HepG2 (cell line): ENCODE measurements around the gene RAC2. TPM values are rescaled to one million over a fixed set of nuclear protein-coding genes. Genes with fewer than 3 reads are reported as not detected.
A peak's percentile ranks its signal among the peaks of the same experiment; 100 is the strongest.

Experiments
- ATAC-seq: fragments of 200-7000 bp; cut with Tn5 transposase; 3 replicates; pipeline ENCODE4 v1.9.1; 2020; ENCODE audit warnings: mild to moderate bottlenecking, moderate library complexity
- BruUV-seq: library from RNA; stranded (reverse); fragments of 400-500 nt; replicated peaks from 2 replicates; lab custom pipeline; 2021; lab: Mats Ljungman, UMichigan
- CTCF ChIA-PET: fragments of 300-600 bp; formaldehyde crosslinking; extraction: SDS; loops from one replicate; lab custom pipeline; 2021; ENCODE audit warnings: low total read pairs, inconsistent platforms, low intra/inter-chr PET ratio; lab: Yijun Ruan, JAX
- POLR2A ChIA-PET: fragments of 350-600 bp; sonication (Branson Sonifier 250); formaldehyde crosslinking; loops from one replicate; lab custom pipeline; 2020; ENCODE audit warnings: antibody characterized with exemption, inconsistent platforms; lab: Yijun Ruan, JAX
- DNase-seq: peaks from one replicate; pipeline ENCODE4 v3.0.0-alpha.2; 2015; ENCODE audit warnings: low spot score
- FAIRE-seq: peaks from 3 replicates; lab custom pipeline; 2011; peaks lifted over from hg19 to GRCh38; lab: Jason Lieb, UNC
- H2AFZ ChIP-seq: one replicate; pipeline ENCODE4 v1.6.1; 2011; ENCODE audit warnings: low read length, inconsistent platforms
- H3K27ac ChIP-seq: fragments of 300-600 bp; 3 replicates; pipeline ENCODE4 v1.8.0; 2011; ENCODE audit warnings: mixed run types, mild to moderate bottlenecking, mixed read lengths, low read length, inconsistent platforms; ENCODE audit not compliant: insufficient read depth; ENCODE audit errors: extremely low read length
- H3K27me3 ChIP-seq, 2 experiments: fragments of 200-600 bp in 1 of 2; 2 replicates in 1 of 2; 3 replicates in 1 of 2; pipeline versions ENCODE4 v1.6.0 to v1.8.0; 2011; ENCODE audit warnings: low read length in 2 of 2, mild to moderate bottlenecking in 2 of 2, moderate library complexity in 2 of 2, inconsistent platforms in 1 of 2; ENCODE audit not compliant: insufficient read depth in 2 of 2, control insufficient read depth in 1 of 2
- H3K36me3 ChIP-seq, 2 experiments: fragments of 200-600 bp in 1 of 2; replicated peaks in 1 of 2; 2 replicates in 1 of 2; 3 replicates in 1 of 2; pipeline versions ENCODE4 v1.5.1 to v1.8.0; 2011; ENCODE audit warnings: low read length in 2 of 2, inconsistent platforms in 1 of 2; ENCODE audit not compliant: insufficient read depth in 2 of 2, control insufficient read depth in 1 of 2
- H3K4me1 ChIP-seq: 2 replicates; pipeline ENCODE4 v1.5.1; 2012; ENCODE audit warnings: low read length, inconsistent platforms; ENCODE audit not compliant: insufficient read depth
- H3K4me2 ChIP-seq: 2 replicates; pipeline ENCODE4 v1.6.0; 2011; ENCODE audit warnings: low read depth, low read length, inconsistent platforms
- H3K4me3 ChIP-seq, 3 experiments: fragments of 200-600 bp in 1 of 3; sonication (generic), shearing (Covaris generic) in 1 of 3; replicated peaks in 1 of 3; 2 replicates each; pipeline ENCODE4 v1.5.1; 2011 to 2016; ENCODE audit warnings: low read length in 3 of 3, inconsistent platforms in 2 of 3, low read depth in 2 of 3, mild to moderate bottlenecking in 2 of 3, control low read depth in 1 of 3, mixed read lengths in 1 of 3; ENCODE audit not compliant: insufficient read depth in 1 of 3
- H3K79me2 ChIP-seq: one replicate; pipeline ENCODE4 v1.6.1; 2011; ENCODE audit warnings: low read length, inconsistent platforms; ENCODE audit not compliant: insufficient read depth
- H3K9ac ChIP-seq: 2 replicates; pipeline ENCODE4 v1.6.0; 2011; ENCODE audit warnings: mild to moderate bottlenecking, low read depth, low read length, inconsistent platforms; ENCODE audit not compliant: insufficient read depth
- H3K9me3 ChIP-seq: 2 replicates; pipeline ENCODE4 v1.5.1; 2012; ENCODE audit warnings: mild to moderate bottlenecking, low read length
- H4K20me1 ChIP-seq: 2 replicates; pipeline ENCODE4 v1.6.0; 2011; ENCODE audit warnings: inconsistent platforms, mild to moderate bottlenecking, low read length, moderate library complexity; ENCODE audit not compliant: insufficient read depth
- DBP ChIP-seq: sonication (generic); formaldehyde crosslinking; IDR thresholded peaks from 2 replicates; pipeline ENCODE4 v1.4.0; 2020; ENCODE audit warnings: missing genetic modification reagents; ENCODE audit errors: not compliant biosample characterization
- ELF4 ChIP-seq: sonication (generic); formaldehyde crosslinking; IDR thresholded peaks from 2 replicates; pipeline ENCODE4 v1.5.0; 2020; ENCODE audit warnings: missing genetic modification reagents, mild to moderate bottlenecking, moderate library complexity, borderline replicate concordance
- PCBP1 ChIP-seq: fragments of 200-400 bp; formaldehyde crosslinking; IDR thresholded peaks from 2 replicates; pipeline ENCODE4 v1.6.1; 2017; ENCODE audit warnings: mild to moderate bottlenecking, low read depth, low read length, borderline replicate concordance
- SP140L ChIP-seq: sonication (generic); formaldehyde crosslinking; IDR thresholded peaks from 2 replicates; pipeline ENCODE4 v1.4.0; 2020; ENCODE audit warnings: missing genetic modification reagents, borderline replicate concordance
- UBTF ChIP-seq: sonication (generic); formaldehyde crosslinking; IDR thresholded peaks from 2 replicates; pipeline ENCODE4 v1.4.0; 2020; ENCODE audit warnings: mild to moderate bottlenecking, missing genetic modification reagents
- ZFP37 ChIP-seq: sonication (generic); formaldehyde crosslinking; IDR thresholded peaks from 2 replicates; pipeline ENCODE4 v1.4.0; 2020; ENCODE audit warnings: missing genetic modification reagents, borderline replicate concordance
- WGBS: methylation state at CpG from one replicate; pipeline ENCODE4 v1.1.6; 2017; ENCODE audit warnings: low lambda C conversion rate; 5-methylcytosine and 5-hydroxymethylcytosine counted together
- in situ Hi-C: cut with HindIII; loops from 2 replicates; pipeline ENCODE4 v1.10.0; 2017; ENCODE audit warnings: low pct_unique_long_range_greater_than_20kb; ENCODE audit not compliant: extremely low pct_ligation_motif_present
- intact Hi-C: fragments of 100-400 bp; cut with micrococcal nuclease; formaldehyde crosslinking; loops from one replicate; pipeline ENCODE4 v1.10.0; 2022; ENCODE audit not compliant: unreplicated experiment
- polyA plus RNA-seq, 8 experiments: library from polyadenylated mRNA; depleted of rRNA in 3 of 8; stranded (reverse) in 7 of 8; unstranded in 1 of 8; fragments of >200 nt; fragmentation: Illumina TruSeq in 4 of 8; extraction: Trizol in 4 of 8; gene quantifications; 2 replicates each; pipeline versions ENCODE4 v1.2.1 to v1.2.3, GENCODE V29; 2011 to 2016; ENCODE audit warnings: low read depth in 4 of 8, missing spikeins in 1 of 8, mixed read lengths in 1 of 8; ENCODE audit not compliant: insufficient read depth in 1 of 8
- total RNA-seq, 5 experiments: library from RNA; depleted of rRNA; stranded (reverse); fragments of >200 nt; fragmentation: Illumina TruSeq; extraction: Trizol; gene quantifications; 2 replicates each; pipeline ENCODE4 v1.2.3, GENCODE V29; 2016; ENCODE audit warnings: low read depth in 1 of 5
- TF ChIP-seq, protein P1 (sequence below): sonication (generic); formaldehyde crosslinking; IDR thresholded peaks from 2 replicates; pipeline ENCODE4 v1.8.1; 2023; ENCODE audit warnings: mild to moderate bottlenecking, missing genetic modification reagents
- TF ChIP-seq, protein P2 (sequence below): sonication (generic); formaldehyde crosslinking; IDR thresholded peaks from 2 replicates; pipeline ENCODE4 v1.5.1; 2020; ENCODE audit warnings: mild to moderate bottlenecking, missing genetic modification reagents, borderline replicate concordance

Gene RAC2
- total and polyA plus RNA-seq, 2 of the 13 experiments (the other 11 are each of a cell fraction or from before 2014, with no cell fraction given): 0.73 TPM; not detected in 1

- TF ChIP-seq, protein P1, sequence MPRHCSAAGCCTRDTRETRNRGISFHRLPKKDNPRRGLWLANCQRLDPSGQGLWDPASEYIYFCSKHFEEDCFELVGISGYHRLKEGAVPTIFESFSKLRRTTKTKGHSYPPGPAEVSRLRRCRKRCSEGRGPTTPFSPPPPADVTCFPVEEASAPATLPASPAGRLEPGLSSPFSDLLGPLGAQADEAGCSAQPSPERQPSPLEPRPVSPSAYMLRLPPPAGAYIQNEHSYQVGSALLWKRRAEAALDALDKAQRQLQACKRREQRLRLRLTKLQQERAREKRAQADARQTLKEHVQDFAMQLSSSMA (CRISPR knock-in tag): no peak
- no peak for TF ChIP-seq ZFP37 (CRISPR knock-in tag)
- 0 out of 2 replicates have a peak, but pooled peaks have one; percentile 17 for TF ChIP-seq UBTF
- no peak for TF ChIP-seq DBP (CRISPR knock-in tag)
- TF ChIP-seq PCBP1: no peak
- no peak for TF ChIP-seq SP140L (CRISPR knock-in tag)
These were observed 55.9 kb downstream of the RAC2 start, which contains the start of gene C1QTNF6 (continued) for GRCh38 chr22:37187891-37188761.

DNA sequence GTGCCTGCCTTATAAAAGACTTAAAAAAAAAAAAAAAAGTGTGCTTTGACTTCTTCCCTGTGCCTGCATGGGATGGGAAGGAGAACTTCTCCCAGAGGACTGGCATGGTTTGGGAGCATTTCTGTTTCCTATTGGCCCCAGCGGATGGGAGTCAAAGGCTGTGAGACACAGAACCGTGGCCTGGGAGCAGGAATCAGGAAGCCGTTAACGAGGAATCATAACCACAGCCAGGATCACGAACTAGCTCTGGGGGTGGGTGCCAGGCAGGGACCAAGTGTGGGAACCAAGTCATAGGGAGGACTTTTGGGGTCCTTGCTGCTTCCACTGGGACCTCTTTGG, 56.5 kb downstream of the RAC2 start:
- DNase-seq (no peak), FAIRE-seq (no peak), ATAC-seq (no peak)
- BruUV-seq: no TSS peak
- Histone ChIP-seq H3K27ac (no peak overlapping the region), H3K4me2 (peak overlapping the region; percentile 59), H2AFZ (no peak overlapping the region), H3K9me3 (no peaks in the 10 kb centered on the region), H3K27me3 (no peaks in the 10 kb centered on the region), H3K9ac (peak overlapping the region; percentile 35; the same call in 1 of the 2 replicates), H3K36me3 (no peaks in the 10 kb centered on the region), H3K79me2 (no peaks in the 10 kb centered on the region), H4K20me1 (no peaks in the 10 kb centered on the region), H3K4me3 (peak overlapping the region in 2 of 3 experiments; percentile 22 to 57; a peak in 4 of 6 replicates), H3K4me1 (peaks cover 22% of the 10 kb centered on the region)
- intact Hi-C loops (no loop called here), in situ Hi-C loops (no loop called here)
- WGBS: 59% methylated on average over 5 of the region's 5 CpGs
- TF ChIP-seq, protein P2, sequence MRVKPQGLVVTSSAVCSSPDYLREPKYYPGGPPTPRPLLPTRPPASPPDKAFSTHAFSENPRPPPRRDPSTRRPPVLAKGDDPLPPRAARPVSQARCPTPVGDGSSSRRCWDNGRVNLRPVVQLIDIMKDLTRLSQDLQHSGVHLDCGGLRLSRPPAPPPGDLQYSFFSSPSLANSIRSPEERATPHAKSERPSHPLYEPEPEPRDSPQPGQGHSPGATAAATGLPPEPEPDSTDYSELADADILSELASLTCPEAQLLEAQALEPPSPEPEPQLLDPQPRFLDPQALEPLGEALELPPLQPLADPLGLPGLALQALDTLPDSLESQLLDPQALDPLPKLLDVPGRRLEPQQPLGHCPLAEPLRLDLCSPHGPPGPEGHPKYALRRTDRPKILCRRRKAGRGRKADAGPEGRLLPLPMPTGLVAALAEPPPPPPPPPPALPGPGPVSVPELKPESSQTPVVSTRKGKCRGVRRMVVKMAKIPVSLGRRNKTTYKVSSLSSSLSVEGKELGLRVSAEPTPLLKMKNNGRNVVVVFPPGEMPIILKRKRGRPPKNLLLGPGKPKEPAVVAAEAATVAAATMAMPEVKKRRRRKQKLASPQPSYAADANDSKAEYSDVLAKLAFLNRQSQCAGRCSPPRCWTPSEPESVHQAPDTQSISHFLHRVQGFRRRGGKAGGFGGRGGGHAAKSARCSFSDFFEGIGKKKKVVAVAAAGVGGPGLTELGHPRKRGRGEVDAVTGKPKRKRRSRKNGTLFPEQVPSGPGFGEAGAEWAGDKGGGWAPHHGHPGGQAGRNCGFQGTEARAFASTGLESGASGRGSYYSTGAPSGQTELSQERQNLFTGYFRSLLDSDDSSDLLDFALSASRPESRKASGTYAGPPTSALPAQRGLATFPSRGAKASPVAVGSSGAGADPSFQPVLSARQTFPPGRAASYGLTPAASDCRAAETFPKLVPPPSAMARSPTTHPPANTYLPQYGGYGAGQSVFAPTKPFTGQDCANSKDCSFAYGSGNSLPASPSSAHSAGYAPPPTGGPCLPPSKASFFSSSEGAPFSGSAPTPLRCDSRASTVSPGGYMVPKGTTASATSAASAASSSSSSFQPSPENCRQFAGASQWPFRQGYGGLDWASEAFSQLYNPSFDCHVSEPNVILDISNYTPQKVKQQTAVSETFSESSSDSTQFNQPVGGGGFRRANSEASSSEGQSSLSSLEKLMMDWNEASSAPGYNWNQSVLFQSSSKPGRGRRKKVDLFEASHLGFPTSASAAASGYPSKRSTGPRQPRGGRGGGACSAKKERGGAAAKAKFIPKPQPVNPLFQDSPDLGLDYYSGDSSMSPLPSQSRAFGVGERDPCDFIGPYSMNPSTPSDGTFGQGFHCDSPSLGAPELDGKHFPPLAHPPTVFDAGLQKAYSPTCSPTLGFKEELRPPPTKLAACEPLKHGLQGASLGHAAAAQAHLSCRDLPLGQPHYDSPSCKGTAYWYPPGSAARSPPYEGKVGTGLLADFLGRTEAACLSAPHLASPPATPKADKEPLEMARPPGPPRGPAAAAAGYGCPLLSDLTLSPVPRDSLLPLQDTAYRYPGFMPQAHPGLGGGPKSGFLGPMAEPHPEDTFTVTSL (CRISPR knock-in tag): no peak
- no peak for TF ChIP-seq ELF4
- CTCF ChIA-PET: no interaction called here
- POLR2A ChIA-PET: interaction anchor here (0.9 to 2.2 kb wide), 3 partner anchors 9 to 12 kb away, joined by 6 to 11 read pairs (median 7); no protein-coding TSS in a partner anchor
